HG03460 (cell line): Measurements from ENCODE around the gene CHST11.

ENCODE experiments used
- ATAC-seq: cut with Tn5 transposase; IDR thresholded peaks from one replicate; pipeline ENCODE4 v1.9.1; 2021; ENCODE audit not compliant: unreplicated experiment

CHST11 gene

GRCh38 chr12:104624529-104624928 is 167.8 kb downstream of the CHST11 start:
- no peak for ATAC-seq

GRCh38 chr12:104626069-104626837 is 169.5 kb downstream of the CHST11 start:
- no peak for ATAC-seq

GRCh38 chr12:104627231-104627989 is 170.7 kb downstream of the CHST11 start:
- ATAC-seq, result no peak

GRCh38 chr12:104627990-104628830 is 171.5 kb downstream of the CHST11 start:
- ATAC-seq, result no peak

- no peak for ATAC-seq
Observed at GRCh38 chr12:104628831-104629135, 172.0 kb downstream of the CHST11 start.

GRCh38 chr12:104630230-104630670 is 173.5 kb downstream of the CHST11 start:
- ATAC-seq, result no peak

GRCh38 chr12:104631867-104632266 is 175.1 kb downstream of the CHST11 start:
- no peak for ATAC-seq

- no peak for ATAC-seq
Observed at GRCh38 chr12:104632724-104633201, 176.0 kb downstream of the CHST11 start.

GRCh38 chr12:104634044-104634443 is 177.3 kb downstream of the CHST11 start:
- no peak for ATAC-seq

- no peak for ATAC-seq
Observed at GRCh38 chr12:104634852-104635251, 178.1 kb downstream of the CHST11 start.

- no peak for ATAC-seq
Observed at GRCh38 chr12:104635607-104636343, 179.0 kb downstream of the CHST11 start.

GRCh38 chr12:104636496-104636895 is 179.7 kb downstream of the CHST11 start:
- ATAC-seq, result no peak

GRCh38 chr12:104637604-104638003 is 180.9 kb downstream of the CHST11 start:
- no peak for ATAC-seq

- ATAC-seq, result no peak
Observed at GRCh38 chr12:104638218-104638850, 181.6 kb downstream of the CHST11 start.

- ATAC-seq, result no peak
Observed at GRCh38 chr12:104638851-104639240, 182.1 kb downstream of the CHST11 start.

GRCh38 chr12:104640956-104641355 is 184.2 kb downstream of the CHST11 start:
- ATAC-seq, result no peak

- peak; percentile 81 for ATAC-seq
Observed at GRCh38 chr12:104641862-104642261, 185.1 kb downstream of the CHST11 start.

- no peak for ATAC-seq
Observed at GRCh38 chr12:104643093-104643818, 186.5 kb downstream of the CHST11 start.

- ATAC-seq, result peak; percentile 30
Observed at GRCh38 chr12:104643819-104644669, 187.3 kb downstream of the CHST11 start.
